Measurements from ENCODE around the gene KLHL25. TPM values are rescaled to one million over a fixed set of nuclear protein-coding genes. Genes with fewer than 3 reads are reported as not detected.

KLHL25 gene
- total and polyA plus RNA-seq, 2 experiments from 2014 or later, result 3.7 to 10.0 TPM

GRCh38 chr15:85828874-85829273, 34.1 kb upstream of the KLHL25 start:
- no peak for DNase-seq (ENCODE audit: low spot score)
- Histone ChIP-seq H3K4me2 (no peak overlapping the region), H3K79me2 (no peaks in the 10 kb centered on the region), H3K4me1 (ENCODE audit: insufficient read depth) (peaks cover 11% of the 10 kb centered on the region), H3K9me2 (replicated peaks; ENCODE audit: insufficient read depth) (no peaks in the 10 kb centered on the region), H3K9me3 (ENCODE audit: low read depth) (no peaks in the 10 kb centered on the region), H3K27ac (no peak overlapping the region), H3K4me3 (no peak overlapping the region), H4K20me1 (ENCODE audit: insufficient read depth, poor library complexity, severe bottlenecking) (no peaks in the 10 kb centered on the region), H2AFZ (no peak overlapping the region), H3K36me3 (replicated peaks; ENCODE audit: insufficient read depth, low read depth) (no peaks in the 10 kb centered on the region), H3K27me3 (no peaks in the 10 kb centered on the region)
- TF ChIP-seq EZH2 (IDR thresholded peaks at IDR 0.05; ENCODE audit: borderline replicate concordance), result no peak
- no peak for TF ChIP-seq EZH2phosphoT487 (IDR thresholded peaks at IDR 0.05; ENCODE audit: low read depth, severe bottlenecking, unreplicated experiment)
- no peak for TF ChIP-seq CTCF (IDR thresholded peaks at IDR 0.05; ENCODE audit: poor library complexity)
- WGBS (ENCODE audit: low lambda C conversion rate, missing lambda C conversion rate), result 76% methylated on average over 4 of the region's 4 CpGs

- 96% methylated on average over 1 of the region's 1 CpG for WGBS (ENCODE audit: low lambda C conversion rate, missing lambda C conversion rate)
- no peaks in the 10 kb centered on the region for H3K36me3 ChIP-seq (replicated peaks; ENCODE audit: insufficient read depth, low read depth)
- H3K9me3 ChIP-seq (ENCODE audit: low read depth), result no peaks in the 10 kb centered on the region
- H3K79me2 ChIP-seq, result no peaks in the 10 kb centered on the region
- H3K4me1 ChIP-seq (ENCODE audit: insufficient read depth), result peaks cover 11% of the 10 kb centered on the region
- TF ChIP-seq CTCF (IDR thresholded peaks at IDR 0.05; ENCODE audit: poor library complexity) (no peak), EZH2 (IDR thresholded peaks at IDR 0.05; ENCODE audit: borderline replicate concordance) (no peak), EZH2phosphoT487 (IDR thresholded peaks at IDR 0.05; ENCODE audit: low read depth, severe bottlenecking, unreplicated experiment) (no peak)
- no peak overlapping the region for H3K4me2 ChIP-seq
- H3K27me3 ChIP-seq, result no peaks in the 10 kb centered on the region
- H2AFZ ChIP-seq, result no peak overlapping the region
- no peak overlapping the region for H3K4me3 ChIP-seq
- H3K27ac ChIP-seq, result no peak overlapping the region
- DNase-seq (ENCODE audit: low spot score), result no peak
- H4K20me1 ChIP-seq (ENCODE audit: insufficient read depth, poor library complexity, severe bottlenecking), result no peaks in the 10 kb centered on the region
- no peaks in the 10 kb centered on the region for H3K9me2 ChIP-seq (replicated peaks; ENCODE audit: insufficient read depth)
Observed at GRCh38 chr15:85828126-85828525, 33.4 kb upstream of the KLHL25 start.

- Histone ChIP-seq H3K27me3 (no peaks in the 10 kb centered on the region), H3K27ac (no peak overlapping the region), H3K4me1 (ENCODE audit: insufficient read depth) (peaks cover 9% of the 10 kb centered on the region), H2AFZ (no peak overlapping the region), H4K20me1 (ENCODE audit: insufficient read depth, poor library complexity, severe bottlenecking) (no peaks in the 10 kb centered on the region), H3K36me3 (replicated peaks; ENCODE audit: insufficient read depth, low read depth) (no peaks in the 10 kb centered on the region), H3K4me3 (no peak overlapping the region), H3K4me2 (no peak overlapping the region), H3K9me3 (ENCODE audit: low read depth) (no peaks in the 10 kb centered on the region), H3K9me2 (replicated peaks; ENCODE audit: insufficient read depth) (no peaks in the 10 kb centered on the region), H3K79me2 (no peaks in the 10 kb centered on the region)
- DNase-seq (ENCODE audit: low spot score), result no peak
- WGBS (ENCODE audit: low lambda C conversion rate, missing lambda C conversion rate), result 43% methylated on average over 7 of the region's 7 CpGs
- TF ChIP-seq EZH2phosphoT487 (IDR thresholded peaks at IDR 0.05; ENCODE audit: low read depth, severe bottlenecking, unreplicated experiment) (no peak), CTCF (IDR thresholded peaks at IDR 0.05; ENCODE audit: poor library complexity) (no peak), EZH2 (IDR thresholded peaks at IDR 0.05; ENCODE audit: borderline replicate concordance) (no peak)
Observed at GRCh38 chr15:85826756-85827515, 32.2 kb upstream of the KLHL25 start.

Data from hepatocyte (in vitro differentiated cells).